Astrocyte (in vitro differentiated cells and primary cell): ENCODE data around the gene ZNF213. TPM values are rescaled to one million over a fixed set of nuclear protein-coding genes. Genes with fewer than 3 reads are reported as not detected.
"Not testable (repeated sequence)": the region's sequence is repeated elsewhere in the genome, so short reads cannot be mapped to it uniquely, and the experiment has no call there.

ENCODE experiments used
- DNase-seq: peaks from one replicate; pipeline ENCODE4 v3.0.0-alpha.2; 2010; ENCODE audit warnings: low read depth
- FAIRE-seq: peaks from 2 replicates; lab custom pipeline; 2011; peaks lifted over from hg19 to GRCh38; lab: Jason Lieb, UNC
- H2AFZ ChIP-seq: 2 replicates; pipeline ENCODE4 v1.6.0; 2012; ENCODE audit warnings: low read depth, low read length, inconsistent platforms
- H3K27ac ChIP-seq: 2 replicates; pipeline ENCODE4 v1.5.1; 2011; ENCODE audit warnings: low read depth, low read length, inconsistent platforms
- H3K27me3 ChIP-seq: 2 replicates; pipeline ENCODE4 v1.6.0; 2011; ENCODE audit warnings: low read length, inconsistent platforms; ENCODE audit not compliant: insufficient read depth
- H3K36me3 ChIP-seq: 2 replicates; pipeline ENCODE4 v1.5.1; 2011; ENCODE audit warnings: low read length, inconsistent platforms; ENCODE audit not compliant: insufficient read depth
- H3K4me1 ChIP-seq: 2 replicates; pipeline ENCODE4 v1.5.1; 2011; ENCODE audit warnings: low read length, inconsistent platforms; ENCODE audit not compliant: insufficient read depth
- H3K4me2 ChIP-seq: 2 replicates; pipeline ENCODE4 v1.6.0; 2012; ENCODE audit warnings: low read length, inconsistent platforms
- H3K4me3 ChIP-seq: 2 replicates; pipeline ENCODE4 v1.5.1; 2011; ENCODE audit warnings: low read depth, mild to moderate bottlenecking, low read length, inconsistent platforms; ENCODE audit not compliant: insufficient read depth
- H3K79me2 ChIP-seq: 2 replicates; pipeline ENCODE4 v1.6.0; 2012; ENCODE audit warnings: mild to moderate bottlenecking, low read length, inconsistent platforms; ENCODE audit not compliant: insufficient read depth
- H3K9ac ChIP-seq: 2 replicates; pipeline ENCODE4 v1.6.0; 2012; ENCODE audit warnings: mild to moderate bottlenecking, low read length, inconsistent platforms
- H3K9me3 ChIP-seq: 2 replicates; pipeline ENCODE4 v1.5.1; 2012; ENCODE audit warnings: low read depth, mild to moderate bottlenecking, low read length, inconsistent platforms; ENCODE audit not compliant: insufficient read depth
- H4K20me1 ChIP-seq: 2 replicates; pipeline ENCODE4 v1.6.0; 2012; ENCODE audit warnings: low read length, inconsistent platforms; ENCODE audit not compliant: insufficient read depth
- H3K27ac Mint-ChIP-seq: one replicate; pipeline ENCODE4 v1.8.0; 2021; ENCODE audit warnings: mild to moderate bottlenecking, mixed read lengths; ENCODE audit not compliant: unreplicated experiment
- H3K27me3 Mint-ChIP-seq: one replicate; pipeline ENCODE4 v1.8.0; 2021; ENCODE audit warnings: low read depth, mixed read lengths; ENCODE audit not compliant: unreplicated experiment
- H3K36me3 Mint-ChIP-seq: one replicate; pipeline ENCODE4 v1.8.0; 2021; ENCODE audit warnings: low read depth, mixed read lengths; ENCODE audit not compliant: unreplicated experiment
- H3K4me1 Mint-ChIP-seq: one replicate; pipeline ENCODE4 v1.8.0; 2021; ENCODE audit warnings: low read depth, mixed read lengths; ENCODE audit not compliant: unreplicated experiment
- H3K4me3 Mint-ChIP-seq: one replicate; pipeline ENCODE4 v1.8.0; 2021; ENCODE audit warnings: mild to moderate bottlenecking, moderate library complexity, mixed read lengths; ENCODE audit not compliant: unreplicated experiment
- H3K9me3 Mint-ChIP-seq: one replicate; pipeline ENCODE4 v1.8.0; 2021; ENCODE audit warnings: mild to moderate bottlenecking, mixed read lengths; ENCODE audit not compliant: unreplicated experiment
- CTCF ChIP-seq: IDR thresholded peaks from 2 replicates; pipeline ENCODE4 v1.5.1; 2011; ENCODE audit warnings: low read depth, mild to moderate bottlenecking, inconsistent platforms, low read length, moderate library complexity; ENCODE audit not compliant: insufficient read depth
- EZH2 ChIP-seq: IDR thresholded peaks from 2 replicates; pipeline ENCODE4 v1.6.1; 2012; ENCODE audit warnings: mild to moderate bottlenecking, low read length, inconsistent platforms; ENCODE audit not compliant: insufficient read depth
- total RNA-seq: library from RNA; stranded (reverse); gene quantifications from 2 replicates; pipeline ENCODE4 v1.2.1, GENCODE V29; 2021

Gene ZNF213
- total RNA-seq, 1 donor from 2014 or later: 12.0 TPM

- H3K4me2 ChIP-seq: no peak overlapping the region
- H3K4me3 ChIP-seq: no peak overlapping the region
- peaks cover 48% of the 10 kb centered on the region for H3K27me3 ChIP-seq
- no peak overlapping the region for H3K27ac Mint-ChIP-seq
- peaks cover 9% of the 10 kb centered on the region for H3K4me1 ChIP-seq
- H3K36me3 Mint-ChIP-seq: peaks cover 2% of the 10 kb centered on the region
- no peak for DNase-seq
- H3K4me3 Mint-ChIP-seq: no peak overlapping the region
- H3K36me3 ChIP-seq: no peaks in the 10 kb centered on the region
- H3K4me1 Mint-ChIP-seq: no peaks in the 10 kb centered on the region
- H3K9me3 Mint-ChIP-seq: no peaks in the 10 kb centered on the region
- H4K20me1 ChIP-seq: peaks cover 5% of the 10 kb centered on the region
- no peaks in the 10 kb centered on the region for H3K9me3 ChIP-seq
- H3K9ac ChIP-seq: no peak overlapping the region
- H2AFZ ChIP-seq: no peak overlapping the region
- TF ChIP-seq CTCF (no peak), EZH2 (no peak)
- H3K27me3 Mint-ChIP-seq: peaks cover 48% of the 10 kb centered on the region
- no peak for FAIRE-seq
- H3K27ac ChIP-seq: no peak overlapping the region
- no peaks in the 10 kb centered on the region for H3K79me2 ChIP-seq
Measured at GRCh38 chr16:3179651-3180050, 44.8 kb downstream of the ZNF213 start.

- Histone ChIP-seq H3K4me3 (no peak overlapping the region), H3K9ac (no peak overlapping the region), H4K20me1 (peaks cover 5% of the 10 kb centered on the region), H3K4me1 (peaks cover 9% of the 10 kb centered on the region), H3K27ac (no peak overlapping the region), H3K36me3 (no peaks in the 10 kb centered on the region), H3K9me3 (no peaks in the 10 kb centered on the region), H3K27me3 (peaks cover 46% of the 10 kb centered on the region), H3K4me2 (peak overlapping the region; percentile 30), H2AFZ (no peak overlapping the region), H3K79me2 (no peaks in the 10 kb centered on the region)
- TF ChIP-seq CTCF (no peak), EZH2 (no peak)
- no peaks in the 10 kb centered on the region for H3K9me3 Mint-ChIP-seq
- FAIRE-seq (no peak), DNase-seq (no peak)
- no peaks in the 10 kb centered on the region for H3K4me1 Mint-ChIP-seq
- peaks cover 48% of the 10 kb centered on the region for H3K27me3 Mint-ChIP-seq
- H3K27ac Mint-ChIP-seq: peak overlapping the region; percentile 62
- peaks cover 2% of the 10 kb centered on the region for H3K36me3 Mint-ChIP-seq
- H3K4me3 Mint-ChIP-seq: peak overlapping the region; percentile 79
Measured at GRCh38 chr16:3180445-3180878, 45.6 kb downstream of the ZNF213 start.

GRCh38 chr16:3182293-3182607, 47.4 kb downstream of the ZNF213 start:
- Histone ChIP-seq H3K4me2 (peak overlapping the region; percentile 91), H3K27me3 (peaks cover 33% of the 10 kb centered on the region)
- H3K9me3 Mint-ChIP-seq, H3K27ac ChIP-seq, H3K36me3 ChIP-seq, H3K4me3 ChIP-seq, H3K36me3 Mint-ChIP-seq, H3K9ac ChIP-seq, H3K9me3 ChIP-seq, H4K20me1 ChIP-seq, H3K4me1 ChIP-seq, FAIRE-seq, H2AFZ ChIP-seq, H3K4me1 Mint-ChIP-seq, DNase-seq, H3K79me2 ChIP-seq, H3K27ac Mint-ChIP-seq: not testable (repeated sequence)
- H3K4me3 Mint-ChIP-seq: peak overlapping the region; percentile 93
- peaks cover 44% of the 10 kb centered on the region for H3K27me3 Mint-ChIP-seq
